Trophoblast cell (in vitro differentiated cells and primary cell): ENCODE results near the gene KIF5A.

Experiments used
- DNase-seq, 2 donors: peaks; one replicate each; pipeline ENCODE4 v3.0.0-alpha.2; 2016
- H2AFZ ChIP-seq: 2 replicates; pipeline ENCODE4 v1.6.1; 2013; ENCODE audit warnings: low read length, moderate library complexity, mild to moderate bottlenecking; ENCODE audit not compliant: insufficient read depth, poor library complexity
- H2AK5ac ChIP-seq: 2 replicates; pipeline ENCODE4 v1.6.1; 2013; ENCODE audit warnings: mild to moderate bottlenecking, low read length
- H2BK120ac ChIP-seq: 2 replicates; pipeline ENCODE4 v1.6.1; 2013; ENCODE audit warnings: low read length, mild to moderate bottlenecking, moderate library complexity; ENCODE audit not compliant: insufficient read depth, poor library complexity
- H2BK12ac ChIP-seq: 2 replicates; pipeline ENCODE4 v1.6.1; 2013; ENCODE audit warnings: mild to moderate bottlenecking, low read length, moderate library complexity
- H2BK5ac ChIP-seq: 2 replicates; pipeline ENCODE4 v1.6.1; 2013; ENCODE audit warnings: low read length, low read depth, moderate library complexity, mild to moderate bottlenecking; ENCODE audit not compliant: poor library complexity
- H3K14ac ChIP-seq: 2 replicates; pipeline ENCODE4 v1.6.1; 2013; ENCODE audit warnings: mild to moderate bottlenecking, low read length
- H3K18ac ChIP-seq: 2 replicates; pipeline ENCODE4 v1.6.1; 2013; ENCODE audit warnings: mild to moderate bottlenecking, low read length
- H3K23ac ChIP-seq: 2 replicates; pipeline ENCODE4 v1.6.1; 2013; ENCODE audit warnings: low read length
- H3K27ac ChIP-seq: 2 replicates; pipeline ENCODE4 v1.5.1; 2013; ENCODE audit warnings: low read depth, mild to moderate bottlenecking, inconsistent platforms, low read length, moderate library complexity
- H3K27me3 ChIP-seq: 2 replicates; pipeline ENCODE4 v1.6.1; 2013; ENCODE audit warnings: inconsistent platforms, mild to moderate bottlenecking, low read length, moderate library complexity; ENCODE audit not compliant: insufficient read depth
- H3K36me3 ChIP-seq, 2 experiments: 1 replicate in 1 of 2; 2 replicates in 1 of 2; pipeline ENCODE4 v1.6.1; 2013; ENCODE audit warnings: low read length in 2 of 2, mild to moderate bottlenecking in 2 of 2, moderate library complexity in 1 of 2; ENCODE audit not compliant: insufficient read depth in 2 of 2, control insufficient read depth in 1 of 2
- H3K4ac ChIP-seq: 2 replicates; pipeline ENCODE4 v1.6.1; 2013; ENCODE audit warnings: low read depth, mild to moderate bottlenecking, low read length, moderate library complexity
- H3K4me1 ChIP-seq, 2 experiments: 1 replicate in 1 of 2; 2 replicates in 1 of 2; pipeline ENCODE4 v1.6.1; 2013; ENCODE audit warnings: low read length in 2 of 2, mild to moderate bottlenecking in 2 of 2, moderate library complexity in 1 of 2; ENCODE audit not compliant: insufficient read depth in 2 of 2, control insufficient read depth in 1 of 2
- H3K4me2 ChIP-seq: 2 replicates; pipeline ENCODE4 v1.6.1; 2013; ENCODE audit warnings: inconsistent platforms, mild to moderate bottlenecking, low read length, moderate library complexity
- H3K4me3 ChIP-seq: 2 replicates; pipeline ENCODE4 v1.5.1; 2013; ENCODE audit warnings: mild to moderate bottlenecking, low read depth, low read length, inconsistent platforms
- H3K79me1 ChIP-seq: one replicate; pipeline ENCODE4 v1.6.1; 2013; ENCODE audit warnings: low read length
- H3K79me2 ChIP-seq: 2 replicates; pipeline ENCODE4 v1.6.1; 2013; ENCODE audit warnings: low read length, mild to moderate bottlenecking; ENCODE audit not compliant: control insufficient read depth, insufficient read depth, poor library complexity
- H3K9ac ChIP-seq: 2 replicates; pipeline ENCODE4 v1.6.1; 2013; ENCODE audit warnings: mild to moderate bottlenecking, low read length
- H3K9me3 ChIP-seq: 2 replicates; pipeline ENCODE4 v1.6.1; 2013; ENCODE audit warnings: low read depth, mild to moderate bottlenecking, control low read depth, inconsistent platforms, low read length; ENCODE audit not compliant: insufficient read depth
- H4K12ac ChIP-seq: 2 replicates; pipeline ENCODE4 v1.6.1; 2013; ENCODE audit warnings: low read depth, mild to moderate bottlenecking, low read length, moderate library complexity
- H4K8ac ChIP-seq: 2 replicates; pipeline ENCODE4 v1.6.1; 2013; ENCODE audit warnings: low read depth, mild to moderate bottlenecking, low read length, moderate library complexity
- H4K91ac ChIP-seq: one replicate; pipeline ENCODE4 v1.6.1; 2013; ENCODE audit warnings: low read depth, mild to moderate bottlenecking, low read length, moderate library complexity
- WGBS: extraction: QIAGEN DNeasy Blood & Tissue Kit; methylation state at CpG from one replicate; pipeline ENCODE4 v1.1.7; 2013; ENCODE audit warnings: missing lambda C conversion rate; ENCODE audit not compliant: insufficient read length, insufficient coverage; ENCODE audit errors: extremely low coverage; 5-methylcytosine and 5-hydroxymethylcytosine counted together

The KIF5A gene

DNA sequence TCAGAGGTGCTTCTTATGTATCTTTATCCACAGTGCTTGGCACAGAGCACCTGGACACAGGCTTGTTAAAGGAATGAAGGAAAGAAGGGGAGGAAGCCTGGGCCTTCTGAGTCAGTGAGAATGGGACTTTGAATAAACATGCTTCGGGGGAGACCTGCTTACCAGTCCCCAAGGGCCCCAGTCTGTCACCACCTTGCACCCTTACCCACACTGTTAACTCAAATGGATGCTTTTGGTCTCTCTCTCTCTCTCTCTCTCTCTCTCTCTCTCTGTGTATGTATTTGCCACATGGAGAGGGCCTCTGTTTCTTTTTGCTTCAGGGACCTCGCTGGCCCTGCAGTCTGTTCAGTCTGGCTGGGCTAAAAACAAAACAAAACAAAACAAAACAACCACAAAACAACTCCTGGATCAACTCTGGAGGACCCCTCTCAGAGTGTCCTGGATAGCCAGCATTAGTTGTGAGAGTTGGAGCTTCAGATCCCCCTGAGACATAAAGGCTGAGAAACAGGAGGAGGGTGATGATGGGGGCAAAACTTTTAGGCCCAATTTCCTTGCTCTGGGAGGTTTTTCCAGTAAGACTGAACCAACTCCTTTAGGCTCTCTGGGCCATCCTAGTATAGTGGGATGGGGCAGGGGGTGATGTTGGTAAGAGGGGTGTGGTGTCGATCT, 1.9 kb downstream of the KIF5A start:
- no peak overlapping the region for H4K8ac ChIP-seq

DNA sequence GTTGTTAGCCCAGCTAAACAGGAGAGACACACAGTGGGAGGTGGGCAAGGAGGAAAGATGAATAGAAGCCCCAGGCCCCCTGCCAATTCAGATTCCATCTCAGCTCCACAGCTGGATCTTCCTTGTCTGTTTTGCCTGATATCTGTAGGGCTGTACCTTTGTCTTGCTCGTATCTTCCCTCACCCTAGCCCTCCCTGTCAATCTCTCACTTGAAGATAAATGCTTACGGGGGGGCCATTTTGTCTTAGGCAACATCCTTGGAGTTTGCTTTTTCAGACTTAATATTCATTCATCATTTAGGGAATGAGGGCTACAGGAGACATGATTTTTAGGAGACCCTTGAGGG, 2.4 kb downstream of the KIF5A start:
- Histone ChIP-seq H3K9ac (no peak overlapping the region), H4K91ac (no peak overlapping the region), H2AFZ (no peak overlapping the region), H3K4me2 (no peak overlapping the region), H3K79me1 (no peaks in the 10 kb centered on the region), H3K9me3 (peaks cover 3% of the 10 kb centered on the region), H3K36me3 (no peaks in the 10 kb centered on the region), H3K18ac (no peak overlapping the region), H3K4me3 (no peak overlapping the region), H4K8ac (no peak overlapping the region), H3K23ac (no peak overlapping the region), H3K27ac (no peak overlapping the region), H2BK12ac (no peak overlapping the region), H4K12ac (no peak overlapping the region), H3K4ac (no peak overlapping the region), H2BK120ac (no peak overlapping the region), H3K4me1 (peaks cover 3 to 7% of the 10 kb centered on the region in 2 experiments), H3K79me2 (no peaks in the 10 kb centered on the region), H2BK5ac (no peak overlapping the region), H3K27me3 (peaks cover 22% of the 10 kb centered on the region), H2AK5ac (no peak overlapping the region), H3K14ac (no peak overlapping the region)
- WGBS: no CpG with 5 or more reads among the region's 2 CpGs
- no peak for DNase-seq

More for the DNA sequence above, 1.9 kb downstream of the KIF5A start:
- H3K23ac ChIP-seq: no peak overlapping the region
- H3K9ac ChIP-seq: no peak overlapping the region
- H3K36me3 ChIP-seq: no peaks in the 10 kb centered on the region
- no peak overlapping the region for H3K18ac ChIP-seq
- DNase-seq: no peak
- H4K91ac ChIP-seq: no peak overlapping the region
- no peak overlapping the region for H2BK5ac ChIP-seq
- peaks cover 3% of the 10 kb centered on the region for H3K9me3 ChIP-seq
- H2AFZ ChIP-seq: no peak overlapping the region
- no peak overlapping the region for H3K4ac ChIP-seq
- H3K4me1 ChIP-seq: peaks cover 3 to 7% of the 10 kb centered on the region in 2 experiments
- no peak overlapping the region for H3K14ac ChIP-seq
- H4K12ac ChIP-seq: no peak overlapping the region
- H2BK120ac ChIP-seq: no peak overlapping the region
- H3K4me2 ChIP-seq: no peak overlapping the region
- H3K79me1 ChIP-seq: peaks cover 2% of the 10 kb centered on the region
- H3K27ac ChIP-seq: no peak overlapping the region
- no CpG with 5 or more reads among the region's 3 CpGs for WGBS
- H2AK5ac ChIP-seq: no peak overlapping the region
- H3K79me2 ChIP-seq: peaks cover 2% of the 10 kb centered on the region
- H2BK12ac ChIP-seq: no peak overlapping the region
- H3K27me3 ChIP-seq: peaks cover 22% of the 10 kb centered on the region
- H3K4me3 ChIP-seq: no peak overlapping the region

DNA sequence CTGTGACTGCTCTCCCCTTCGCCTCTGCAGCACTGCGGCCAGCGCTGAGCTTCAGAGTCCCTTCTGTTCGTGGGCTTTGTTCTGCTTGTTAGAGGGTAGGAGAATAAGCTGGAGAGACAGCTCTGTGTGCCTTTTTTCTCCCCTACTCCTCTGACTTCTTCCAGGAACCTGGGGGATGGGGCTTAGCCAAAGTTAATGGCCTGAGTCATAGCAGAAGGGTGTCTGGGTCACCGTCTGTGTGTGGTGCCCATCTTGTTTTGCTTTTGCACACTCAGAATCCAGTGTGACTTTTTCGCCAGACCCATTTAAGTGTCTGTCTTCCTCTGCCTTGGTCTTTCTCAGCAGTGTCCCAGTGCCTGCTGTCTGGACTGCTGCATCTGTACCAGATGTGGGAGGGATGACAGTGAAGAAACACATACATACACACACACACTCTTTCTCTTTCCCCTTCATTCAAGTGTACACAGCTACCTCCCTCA, 3.0 kb downstream of the KIF5A start:
- Histone ChIP-seq H2BK5ac (no peak overlapping the region), H3K4me1 (peaks cover 3 to 7% of the 10 kb centered on the region in 2 experiments), H2AK5ac (no peak overlapping the region), H3K14ac (no peak overlapping the region), H3K4ac (no peak overlapping the region), H2BK120ac (no peak overlapping the region), H3K18ac (no peak overlapping the region), H3K9ac (no peak overlapping the region), H2BK12ac (no peak overlapping the region), H3K79me1 (no peaks in the 10 kb centered on the region), H4K8ac (no peak overlapping the region), H4K91ac (no peak overlapping the region), H2AFZ (no peak overlapping the region), H3K23ac (no peak overlapping the region), H3K4me3 (no peak overlapping the region), H3K9me3 (peaks cover 3% of the 10 kb centered on the region), H3K4me2 (peak overlapping the region; percentile 19), H3K27me3 (peaks cover 22% of the 10 kb centered on the region), H4K12ac (no peak overlapping the region), H3K27ac (no peak overlapping the region), H3K79me2 (no peaks in the 10 kb centered on the region), H3K36me3 (no peaks in the 10 kb centered on the region)
- DNase-seq: no peak
- no CpG with 5 or more reads among the region's 6 CpGs for WGBS

DNA sequence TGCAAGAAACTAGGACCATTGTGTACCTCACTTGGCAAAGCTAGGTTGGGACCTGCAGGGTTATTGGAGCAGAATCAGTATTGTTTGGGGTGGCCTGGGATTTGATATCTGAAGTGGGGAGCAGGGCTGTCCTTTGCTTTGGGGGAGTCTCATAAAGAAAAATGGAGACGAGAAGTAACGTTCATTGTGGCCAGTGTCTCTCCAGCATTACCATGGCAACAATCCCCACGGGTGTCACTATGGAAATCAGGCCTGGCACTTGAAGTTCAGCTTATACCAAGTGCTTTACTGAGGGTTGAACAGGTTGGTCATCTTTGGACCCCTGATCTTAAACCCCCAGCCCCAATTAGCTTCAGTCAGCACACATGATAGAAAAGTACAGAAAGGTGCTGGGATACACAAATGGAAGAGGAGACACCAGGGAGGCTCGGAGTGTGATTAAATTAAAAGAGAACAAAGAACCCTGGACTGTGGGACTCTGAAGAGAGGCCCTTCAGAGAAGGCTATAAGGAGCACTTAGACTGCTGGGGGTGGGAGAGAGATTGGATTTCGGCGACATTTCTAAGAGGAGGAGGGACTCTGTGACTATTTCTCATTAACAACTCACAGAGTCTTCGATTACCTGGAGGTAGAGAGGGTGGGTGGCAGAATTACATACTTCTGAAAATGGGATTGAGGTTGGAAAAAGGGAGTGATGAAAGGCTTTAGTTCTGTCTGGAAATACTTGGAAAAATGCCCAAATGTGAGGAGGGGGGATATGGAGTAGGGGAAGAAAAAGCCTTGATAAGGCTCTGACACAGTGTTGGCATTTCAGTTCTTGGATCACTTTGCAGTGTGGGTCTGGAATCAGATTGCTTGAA, 3.7 kb downstream of the KIF5A start:
- H3K27ac ChIP-seq: no peak overlapping the region
- no peak overlapping the region for H3K4me2 ChIP-seq
- no peak overlapping the region for H2BK5ac ChIP-seq
- no peak overlapping the region for H3K23ac ChIP-seq
- no peaks in the 10 kb centered on the region for H3K79me2 ChIP-seq
- peaks cover 3% of the 10 kb centered on the region for H3K9me3 ChIP-seq
- no peak overlapping the region for H4K91ac ChIP-seq
- no peak overlapping the region for H4K12ac ChIP-seq
- no peak overlapping the region for H3K18ac ChIP-seq
- H2AK5ac ChIP-seq: no peak overlapping the region
- WGBS: no CpG with 5 or more reads among the region's 7 CpGs
- H3K79me1 ChIP-seq: no peaks in the 10 kb centered on the region
- no peaks in the 10 kb centered on the region for H3K36me3 ChIP-seq
- H2AFZ ChIP-seq: no peak overlapping the region
- peaks cover 22% of the 10 kb centered on the region for H3K27me3 ChIP-seq
- H4K8ac ChIP-seq: no peak overlapping the region
- no peak overlapping the region for H2BK12ac ChIP-seq
- no peak overlapping the region for H3K4ac ChIP-seq
- no peak for DNase-seq
- H3K4me1 ChIP-seq: peaks cover 3 to 7% of the 10 kb centered on the region in 2 experiments
- H2BK120ac ChIP-seq: no peak overlapping the region
- H3K4me3 ChIP-seq: no peak overlapping the region
- H3K14ac ChIP-seq: no peak overlapping the region
- H3K9ac ChIP-seq: no peak overlapping the region
